ENCODE data around the gene FARS2.

FARS2 gene

GRCh38 chr6:5695260-5696245 lies 434.2 kb downstream of the FARS2 start (continued):
- no peak for TF ChIP-seq ZNF449 (tag by site-specific recombination; IDR thresholded peaks at IDR 0.05)
- no peak for TF ChIP-seq ZNF157 (tag by site-specific recombination; IDR thresholded peaks at IDR 0.05)
- no peak for TF ChIP-seq ZBTB44 (tag by site-specific recombination; IDR thresholded peaks at IDR 0.05)
- no peak for TF ChIP-seq RBAK (tag by site-specific recombination; IDR thresholded peaks at IDR 0.05)
- no peak for TF ChIP-seq ZNF239 (tag by site-specific recombination; IDR thresholded peaks at IDR 0.05)

- POLR2A ChIA-PET = no interaction called here
- CTCF ChIA-PET = interaction anchor here (0.6 kb wide), 1 partner anchor 186 kb away, joined by 3 read pairs; no protein-coding TSS in a partner anchor
- no peaks in the 10 kb centered on the region for H3K36me3 ChIP-seq (ENCODE audit: control insufficient read depth in 2 of 2, insufficient read depth in 1 of 2, low read length in 2 of 2)
- no peak overlapping the region for H3K4me3 ChIP-seq (ENCODE audit: low read depth, low read length)
- H3K4me1 ChIP-seq (ENCODE audit: control insufficient read depth, insufficient read depth, low read length) = no peaks in the 10 kb centered on the region
- no peaks in the 10 kb centered on the region for H3K9me3 ChIP-seq (ENCODE audit: control insufficient read depth, insufficient read depth, low read depth, low read length)
- no peak overlapping the region for H3K27ac ChIP-seq (ENCODE audit: extremely low read depth, low read depth, low read length)
- TF ChIP-seq ZNF214 (tag by site-specific recombination; IDR thresholded peaks at IDR 0.05; ENCODE audit: borderline replicate concordance) = no peak
- no peak for TF ChIP-seq ZNF404 (tag by site-specific recombination; IDR thresholded peaks at IDR 0.05)
- no peak for TF ChIP-seq GLIS2 (tag by site-specific recombination; IDR thresholded peaks at IDR 0.05)
- TF ChIP-seq KLF7 (tag by site-specific recombination; IDR thresholded peaks at IDR 0.05; ENCODE audit: borderline replicate concordance) = no peak
- no peak for TF ChIP-seq ZNF426 (tag by site-specific recombination; IDR thresholded peaks at IDR 0.05)
- no peak for TF ChIP-seq ZBTB11 (tag by site-specific recombination; conservative IDR thresholded peaks at IDR 0.05; ENCODE audit: low read depth)
- TF ChIP-seq SP3 (tag by site-specific recombination; IDR thresholded peaks at IDR 0.05) = no peak
- TF ChIP-seq REST (tag by site-specific recombination; IDR thresholded peaks at IDR 0.05) = no peak
- no peak for TF ChIP-seq ZNF843 (tag by site-specific recombination; IDR thresholded peaks at IDR 0.05)
- no peak for TF ChIP-seq ZNF610 (tag by site-specific recombination; IDR thresholded peaks at IDR 0.05; ENCODE audit: borderline replicate concordance)
- no peak for TF ChIP-seq ZNF37A (tag by site-specific recombination; IDR thresholded peaks at IDR 0.05)
- TF ChIP-seq ZBTB48 (tag by site-specific recombination; IDR thresholded peaks at IDR 0.05) = no peak
- TF ChIP-seq ZBTB10 (tag by site-specific recombination; IDR thresholded peaks at IDR 0.05) = no peak
- no peak for TF ChIP-seq BCL6B (tag by site-specific recombination; IDR thresholded peaks at IDR 0.05)
These were observed 436.2 kb downstream of the FARS2 start for GRCh38 chr6:5697508-5697907.
